Activated T-helper 1 cell treated with anti-CD3 and anti-CD28 coated beads, Interleukin-12 subunit alpha, Interleukin-12 subunit beta, Interleukin-2, Interleukin-4 antibody, amounts not matched to agents 30 ng/mL and 10 ng/mL and 1 ng/mL, durations not matched to agents 14 hours and 24 hours and 36 hours (primary cell): Measurements from ENCODE around the gene HEYL. TPM values are rescaled to one million over a fixed set of nuclear protein-coding genes. Genes with fewer than 3 reads are reported as not detected.

Experiments
- DNase-seq: peaks from one replicate; pipeline ENCODE4 v3.0.0; 2021; ENCODE audit warnings: low spot score
- H3K27ac Mint-ChIP-seq: one replicate; pipeline ENCODE4 v1.8.0; 2021; ENCODE audit warnings: mild to moderate bottlenecking, mixed read lengths
- H3K27me3 Mint-ChIP-seq: one replicate; pipeline ENCODE4 v1.8.0; 2022; ENCODE audit warnings: mild to moderate bottlenecking, moderate library complexity, mixed read lengths; ENCODE audit not compliant: insufficient read depth
- H3K36me3 Mint-ChIP-seq: one replicate; pipeline ENCODE4 v1.8.0; 2021; ENCODE audit warnings: low read depth, mixed read lengths
- H3K4me1 Mint-ChIP-seq: one replicate; pipeline ENCODE4 v1.8.0; 2021; ENCODE audit warnings: low read depth, mixed read lengths
- H3K4me3 Mint-ChIP-seq: one replicate; pipeline ENCODE4 v1.8.0; 2021; ENCODE audit warnings: mild to moderate bottlenecking, moderate library complexity, mixed read lengths
- H3K9me3 Mint-ChIP-seq: one replicate; pipeline ENCODE4 v1.8.0; 2021; ENCODE audit warnings: mixed read lengths
- intact Hi-C: fragments of 100-400 bp; cut with micrococcal nuclease; formaldehyde crosslinking; loops from one replicate; pipeline ENCODE4 v1.15.1; 2024
- total RNA-seq: library from RNA; stranded (reverse); gene quantifications from 2 replicates; pipeline ENCODE4 v1.2.3, GENCODE V29; 2022

The HEYL gene
- total RNA-seq, 1 donor from 2014 or later: 0.10 TPM

- Mint-ChIP-seq H3K27me3 (peaks cover 7% of the 10 kb centered on the region), H3K4me3 (no peak overlapping the region), H3K4me1 (peaks cover 10% of the 10 kb centered on the region), H3K27ac (no peak overlapping the region), H3K9me3 (no peaks in the 10 kb centered on the region), H3K36me3 (no peaks in the 10 kb centered on the region)
- intact Hi-C loops: no loop called here
- no peak for DNase-seq
Observed at GRCh38 chr1:39676948-39677548, 37.6 kb upstream of the HEYL start.

GRCh38 chr1:39675220-39675619, 35.8 kb upstream of the HEYL start:
- Mint-ChIP-seq H3K4me1 (peaks cover 6% of the 10 kb centered on the region), H3K27ac (no peak overlapping the region), H3K4me3 (no peak overlapping the region), H3K9me3 (no peaks in the 10 kb centered on the region), H3K27me3 (peaks cover 14% of the 10 kb centered on the region), H3K36me3 (no peaks in the 10 kb centered on the region)
- DNase-seq: no peak
- intact Hi-C loops: no loop called here

- H3K27me3 Mint-ChIP-seq: peaks cover 14% of the 10 kb centered on the region
- no peaks in the 10 kb centered on the region for H3K36me3 Mint-ChIP-seq
- intact Hi-C loops: no loop called here
- peaks cover 14% of the 10 kb centered on the region for H3K4me1 Mint-ChIP-seq
- H3K4me3 Mint-ChIP-seq: no peak overlapping the region
- H3K27ac Mint-ChIP-seq: no peak overlapping the region
- DNase-seq: no peak
- H3K9me3 Mint-ChIP-seq: no peaks in the 10 kb centered on the region
Observed at GRCh38 chr1:39673215-39673614, 33.8 kb upstream of the HEYL start.

- Mint-ChIP-seq H3K36me3 (no peaks in the 10 kb centered on the region), H3K27me3 (peaks cover 14% of the 10 kb centered on the region), H3K4me1 (peaks cover 21% of the 10 kb centered on the region), H3K4me3 (peak overlapping the region; percentile 76), H3K9me3 (no peaks in the 10 kb centered on the region), H3K27ac (no peak overlapping the region)
- intact Hi-C loops: loop anchor here (1.0 kb wide), 2 partner anchors 19 to 48 kb away; partner anchors contain the start of gene HPCAL4
- no peak for DNase-seq
Observed at GRCh38 chr1:39672551-39672947, 33.1 kb upstream of the HEYL start.

- peaks cover 14% of the 10 kb centered on the region for H3K27me3 Mint-ChIP-seq
- peak; percentile 37 for DNase-seq
Observed at GRCh38 chr1:39671793-39672550, 32.5 kb upstream of the HEYL start, which contains the start of gene NT5C1A. TSS of gene NT5C1A (minus strand) at chr1:39672107. CDS start at chr1:39672038, 69 bp downstream.

GRCh38 chr1:39671433-39671792, 32.0 kb upstream of the HEYL start:
- Mint-ChIP-seq H3K27ac (no peak overlapping the region), H3K36me3 (no peaks in the 10 kb centered on the region)

More at GRCh38 chr1:39671793-39672550, 32.5 kb upstream of the HEYL start, which contains the start of gene NT5C1A:
- intact Hi-C loops: loop anchor here (1.0 kb wide), 2 partner anchors 19 to 48 kb away; partner anchors contain the start of gene HPCAL4
- H3K27ac Mint-ChIP-seq: no peak within 1 kb of the TSS
- H3K4me1 Mint-ChIP-seq: peaks cover 26% of the 10 kb centered on the region
- peak within 1 kb of the TSS; percentile 76 for H3K4me3 Mint-ChIP-seq
- no peaks in the 10 kb centered on the region for H3K9me3 Mint-ChIP-seq
- H3K36me3 Mint-ChIP-seq: no peaks in the 10 kb centered on the region

GRCh38 chr1:39670689-39671088, 31.2 kb upstream of the HEYL start:
- DNase-seq: no peak
- Mint-ChIP-seq H3K27me3 (peaks cover 14% of the 10 kb centered on the region), H3K27ac (no peak overlapping the region), H3K36me3 (no peaks in the 10 kb centered on the region), H3K4me1 (peaks cover 38% of the 10 kb centered on the region), H3K9me3 (no peaks in the 10 kb centered on the region), H3K4me3 (peak overlapping the region; percentile 9)
- intact Hi-C loops: no loop called here

More at GRCh38 chr1:39671433-39671792, 32.0 kb upstream of the HEYL start:
- peak overlapping the region; percentile 19 for H3K4me3 Mint-ChIP-seq
- peaks cover 14% of the 10 kb centered on the region for H3K27me3 Mint-ChIP-seq
- H3K9me3 Mint-ChIP-seq: no peaks in the 10 kb centered on the region
- DNase-seq: no peak
- peaks cover 32% of the 10 kb centered on the region for H3K4me1 Mint-ChIP-seq
- intact Hi-C loops: no loop called here

GRCh38 chr1:39668894-39669293, 29.5 kb upstream of the HEYL start:
- H3K36me3 Mint-ChIP-seq: no peaks in the 10 kb centered on the region
- intact Hi-C loops: loop anchor here (10.0 kb wide), 2 partner anchors 236 to 516 kb away; partner anchors contain the start of gene MYCL
- H3K4me1 Mint-ChIP-seq: peaks cover 38% of the 10 kb centered on the region
- H3K27ac Mint-ChIP-seq: no peak overlapping the region
- no peak overlapping the region for H3K4me3 Mint-ChIP-seq
- H3K9me3 Mint-ChIP-seq: no peaks in the 10 kb centered on the region
- no peak for DNase-seq
- H3K27me3 Mint-ChIP-seq: peaks cover 14% of the 10 kb centered on the region

GRCh38 chr1:39668111-39668510, 28.7 kb upstream of the HEYL start:
- no peak for DNase-seq
- Mint-ChIP-seq H3K27me3 (peaks cover 14% of the 10 kb centered on the region), H3K36me3 (no peaks in the 10 kb centered on the region), H3K4me1 (peaks cover 38% of the 10 kb centered on the region), H3K27ac (no peak overlapping the region), H3K4me3 (no peak overlapping the region), H3K9me3 (no peaks in the 10 kb centered on the region)
- intact Hi-C loops: loop anchor here (10.0 kb wide), 2 partner anchors 237 to 517 kb away; partner anchors contain the start of gene MYCL

GRCh38 chr1:39666772-39667171, 27.3 kb upstream of the HEYL start:
- peak; percentile 46 for DNase-seq
- intact Hi-C loops: loop anchor here (1.0 to 10.0 kb wide), 6 partner anchors 25 to 518 kb away; partner anchors contain the start of genes HPCAL4, MYCL and PPIE
- H3K36me3 Mint-ChIP-seq: no peaks in the 10 kb centered on the region
- peaks cover 38% of the 10 kb centered on the region for H3K4me1 Mint-ChIP-seq
- peak overlapping the region; percentile 62 for H3K27ac Mint-ChIP-seq
- no peaks in the 10 kb centered on the region for H3K9me3 Mint-ChIP-seq
- peaks cover 9% of the 10 kb centered on the region for H3K27me3 Mint-ChIP-seq
- H3K4me3 Mint-ChIP-seq: peak overlapping the region; percentile 23

GRCh38 chr1:39663559-39663958, 24.1 kb upstream of the HEYL start:
- Mint-ChIP-seq H3K27me3 (no peaks in the 10 kb centered on the region), H3K36me3 (no peaks in the 10 kb centered on the region), H3K4me1 (peaks cover 27% of the 10 kb centered on the region), H3K27ac (no peak overlapping the region), H3K4me3 (no peak overlapping the region), H3K9me3 (no peaks in the 10 kb centered on the region)
- no peak for DNase-seq
- intact Hi-C loops: loop anchor here (10.0 kb wide), 2 partner anchors 241 to 521 kb away; partner anchors contain the start of gene MYCL

- no peak overlapping the region for H3K4me3 Mint-ChIP-seq
- no peaks in the 10 kb centered on the region for H3K36me3 Mint-ChIP-seq
- H3K4me1 Mint-ChIP-seq: peaks cover 25% of the 10 kb centered on the region
- intact Hi-C loops: loop anchor here (10.0 kb wide), 2 partner anchors 242 to 522 kb away; partner anchors contain the start of gene MYCL
- no peaks in the 10 kb centered on the region for H3K27me3 Mint-ChIP-seq
- no peak overlapping the region for H3K27ac Mint-ChIP-seq
- no peaks in the 10 kb centered on the region for H3K9me3 Mint-ChIP-seq
- no peak for DNase-seq
Observed at GRCh38 chr1:39662861-39663260, 23.4 kb upstream of the HEYL start.

GRCh38 chr1:39659538-39659937, 20.1 kb upstream of the HEYL start:
- peaks cover 13% of the 10 kb centered on the region for H3K4me1 Mint-ChIP-seq
- H3K27me3 Mint-ChIP-seq: no peaks in the 10 kb centered on the region
- no peaks in the 10 kb centered on the region for H3K36me3 Mint-ChIP-seq
- H3K4me3 Mint-ChIP-seq: no peak overlapping the region
- intact Hi-C loops: loop anchor here (2.0 to 10.0 kb wide), 2 partner anchors 61 to 325 kb away; no protein-coding TSS in a partner anchor
- no peak for DNase-seq
- H3K27ac Mint-ChIP-seq: no peak overlapping the region
- H3K9me3 Mint-ChIP-seq: no peaks in the 10 kb centered on the region
